ENCODE measurements around the gene FLNC. TPM values are rescaled to one million over a fixed set of nuclear protein-coding genes. Genes with fewer than 3 reads are reported as not detected.
A peak's percentile ranks its signal among the peaks of the same experiment; 100 is the strongest.

Gene FLNC
- total and polyA plus RNA-seq, 9 of the 15 experiments (the other 6 are each of a cell fraction or from before 2014, with no cell fraction given), result 0.90 to 155 (median 28.8) TPM

GRCh38 chr7:128827248-128827958 lies 2.8 kb upstream of the FLNC start (continued):
- TF ChIP-seq CUX1 (CRISPR knock-in tag; IDR thresholded peaks at IDR 0.05), result no peak
- TF ChIP-seq, protein P1, sequence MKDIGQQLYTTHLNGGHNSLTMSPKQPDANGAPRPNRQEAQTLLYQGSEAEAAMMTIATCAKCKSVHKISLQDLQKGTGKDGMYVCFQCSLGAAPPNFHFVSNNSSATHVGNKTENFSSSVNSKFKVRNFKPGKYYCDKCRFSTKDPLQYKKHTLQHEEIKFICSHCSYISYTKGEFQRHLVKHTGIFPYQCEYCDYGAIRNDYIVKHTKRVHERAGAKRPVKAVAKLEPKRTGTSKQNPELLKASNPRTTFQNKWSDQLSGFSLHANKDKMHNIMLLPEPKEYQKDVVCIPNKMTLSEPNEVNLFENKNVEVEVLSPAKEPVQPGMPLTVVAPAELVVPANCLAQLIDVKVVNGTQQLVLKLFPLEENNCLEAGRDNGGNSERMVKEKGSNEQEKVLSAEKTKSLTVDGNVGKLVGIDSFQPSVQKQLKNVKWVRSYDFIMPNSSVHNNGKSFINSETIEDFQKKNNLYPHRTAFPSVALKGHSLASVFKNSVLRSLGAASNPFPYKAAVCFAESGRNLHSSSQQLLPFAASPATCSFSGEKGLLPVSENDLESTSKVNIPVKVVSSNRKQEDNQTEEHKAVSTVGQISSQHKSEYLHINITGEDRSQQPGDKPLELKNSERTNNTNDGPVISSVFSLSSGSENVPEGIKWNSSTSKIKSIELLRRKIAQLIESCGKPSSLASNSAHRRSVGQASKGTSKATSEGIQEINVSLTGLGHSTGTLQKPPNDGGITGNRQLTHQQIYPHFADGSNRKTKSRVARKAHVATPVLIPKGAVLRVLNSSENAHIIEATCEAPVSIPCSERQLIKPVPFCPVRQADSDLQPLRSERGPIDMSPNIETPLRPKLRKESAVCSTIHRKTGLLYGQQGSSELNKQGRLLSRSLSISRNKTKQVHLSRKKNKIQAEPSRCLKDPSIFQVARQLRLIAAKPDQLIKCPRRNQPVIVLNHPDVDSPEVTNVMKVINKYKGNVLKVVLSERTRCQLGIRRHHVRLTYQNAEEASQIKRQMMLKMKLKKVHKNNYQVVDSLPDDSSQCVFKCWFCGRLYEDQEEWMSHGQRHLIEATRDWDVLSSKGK (CRISPR knock-in tag; IDR thresholded peaks at IDR 0.05), result no peak
- TF ChIP-seq XRCC4 (IDR thresholded peaks at IDR 0.05; ENCODE audit: extremely low read depth, insufficient read depth, insufficient read length), result no peak
- TF ChIP-seq NONO (IDR thresholded peaks at IDR 0.05; ENCODE audit: low read depth in 2 of 2, low read length in 1 of 2), result no peak
- peak; percentile 71 for TF ChIP-seq SMARCC2 (IDR thresholded peaks at IDR 0.05; ENCODE audit: low read depth)
- no peak for TF ChIP-seq FOXM1 (IDR thresholded peaks at IDR 0.05; ENCODE audit: low read depth)
- no peak for TF ChIP-seq FOXM1 (CRISPR knock-in tag; IDR thresholded peaks at IDR 0.05; ENCODE audit: low read depth)
- TF ChIP-seq, protein P2, sequence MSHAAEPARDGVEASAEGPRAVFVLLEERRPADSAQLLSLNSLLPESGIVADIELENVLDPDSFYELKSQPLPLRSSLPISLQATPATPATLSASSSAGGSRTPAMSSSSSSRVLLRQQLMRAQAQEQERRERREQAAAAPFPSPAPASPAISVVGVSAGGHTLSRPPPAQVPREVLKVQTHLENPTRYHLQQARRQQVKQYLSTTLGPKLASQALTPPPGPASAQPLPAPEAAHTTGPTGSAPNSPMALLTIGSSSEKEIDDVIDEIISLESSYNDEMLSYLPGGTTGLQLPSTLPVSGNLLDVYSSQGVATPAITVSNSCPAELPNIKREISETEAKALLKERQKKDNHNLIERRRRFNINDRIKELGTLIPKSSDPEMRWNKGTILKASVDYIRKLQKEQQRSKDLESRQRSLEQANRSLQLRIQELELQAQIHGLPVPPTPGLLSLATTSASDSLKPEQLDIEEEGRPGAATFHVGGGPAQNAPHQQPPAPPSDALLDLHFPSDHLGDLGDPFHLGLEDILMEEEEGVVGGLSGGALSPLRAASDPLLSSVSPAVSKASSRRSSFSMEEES (CRISPR knock-in tag; IDR thresholded peaks at IDR 0.05), result no peak
- TF ChIP-seq FOSL1 (tag; conservative IDR thresholded peaks at IDR 0.05), result peak; percentile 96
- peak; percentile 35; the same call in 1 of the 2 replicates for TF ChIP-seq MTA1 (IDR thresholded peaks at IDR 0.05; ENCODE audit: borderline replicate concordance)
- no peak for TF ChIP-seq CBX3 (IDR thresholded peaks at IDR 0.05; ENCODE audit: borderline replicate concordance in 1 of 2, low read length in 2 of 2)
- TF ChIP-seq NCOA2 (IDR thresholded peaks at IDR 0.05; ENCODE audit: partially characterized antibody in 2 of 2), result no peak
- TF ChIP-seq SAFB2 (IDR thresholded peaks at IDR 0.05; ENCODE audit: borderline replicate concordance, low read depth, low read length, severe bottlenecking), result no peak
- no peak for TF ChIP-seq TCF7 (IDR thresholded peaks at IDR 0.05; ENCODE audit: borderline replicate concordance)
- TF ChIP-seq CHD4 (IDR thresholded peaks at IDR 0.05; ENCODE audit: insufficient read depth, insufficient replicate concordance, low read depth, low read length, poor library complexity, severe bottlenecking), result no peak
- TF ChIP-seq RNF2 (IDR thresholded peaks at IDR 0.05), result peak; percentile 69; the same call in 1 of the 2 replicates
- peak; percentile 52; the same call in 1 of the 2 replicates for TF ChIP-seq GATA2 (CRISPR knock-in tag; IDR thresholded peaks at IDR 0.05)
